Adrenal gland (tissue), 5 donors: Measurements from ENCODE around the gene DLX3.

ENCODE experiments used
- POLR2A ChIP-seq, 2 donors: fragments of 450-650 bp; IDR thresholded peaks; one replicate each; pipeline ENCODE4 v1.6.1; 2017; ENCODE audit warnings: antibody characterized with exemption in 2 of 2, mild to moderate bottlenecking in 2 of 2, moderate library complexity in 1 of 2
- TF ChIP-seq, protein P1 (sequence below), 6 experiments: fragments of 450-650 bp in 4 of 6; fragments of 200-600 bp in 2 of 6; sonication (generic) in 1 of 6; IDR thresholded peaks; 1 replicate in 5 of 6; 2 replicates in 1 of 6; pipeline versions ENCODE4 v1.5.1 to v1.8.0; 2016 to 2021; ENCODE audit warnings: antibody characterized with exemption in 6 of 6, mild to moderate bottlenecking in 2 of 6, moderate library complexity in 1 of 6
- donor health status: DM: no; HTN: no; CAD: no.

DNA sequence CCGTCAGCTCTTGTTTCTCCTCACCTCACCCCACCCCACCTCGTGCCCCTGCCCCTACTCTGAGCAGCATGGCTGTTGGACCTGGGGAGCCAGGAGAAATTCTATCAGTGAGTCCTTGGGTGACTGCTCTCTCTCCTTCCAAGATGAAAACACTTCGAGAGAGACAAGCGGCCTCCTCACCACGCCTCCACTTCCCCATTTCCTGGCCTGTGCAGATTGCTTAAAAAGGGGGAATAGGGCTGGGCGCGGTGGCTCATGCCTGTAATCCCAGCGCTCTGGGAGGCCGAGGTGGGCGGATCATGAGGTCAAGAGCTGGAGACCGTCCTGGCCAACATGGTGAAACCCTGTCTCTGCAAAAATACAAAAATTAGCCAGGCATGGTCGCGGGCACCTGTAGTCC is 16.5 kb downstream of the DLX3 start:
- TF ChIP-seq, protein P1, sequence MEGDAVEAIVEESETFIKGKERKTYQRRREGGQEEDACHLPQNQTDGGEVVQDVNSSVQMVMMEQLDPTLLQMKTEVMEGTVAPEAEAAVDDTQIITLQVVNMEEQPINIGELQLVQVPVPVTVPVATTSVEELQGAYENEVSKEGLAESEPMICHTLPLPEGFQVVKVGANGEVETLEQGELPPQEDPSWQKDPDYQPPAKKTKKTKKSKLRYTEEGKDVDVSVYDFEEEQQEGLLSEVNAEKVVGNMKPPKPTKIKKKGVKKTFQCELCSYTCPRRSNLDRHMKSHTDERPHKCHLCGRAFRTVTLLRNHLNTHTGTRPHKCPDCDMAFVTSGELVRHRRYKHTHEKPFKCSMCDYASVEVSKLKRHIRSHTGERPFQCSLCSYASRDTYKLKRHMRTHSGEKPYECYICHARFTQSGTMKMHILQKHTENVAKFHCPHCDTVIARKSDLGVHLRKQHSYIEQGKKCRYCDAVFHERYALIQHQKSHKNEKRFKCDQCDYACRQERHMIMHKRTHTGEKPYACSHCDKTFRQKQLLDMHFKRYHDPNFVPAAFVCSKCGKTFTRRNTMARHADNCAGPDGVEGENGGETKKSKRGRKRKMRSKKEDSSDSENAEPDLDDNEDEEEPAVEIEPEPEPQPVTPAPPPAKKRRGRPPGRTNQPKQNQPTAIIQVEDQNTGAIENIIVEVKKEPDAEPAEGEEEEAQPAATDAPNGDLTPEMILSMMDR (IDR thresholded peaks at IDR 0.05): no peak
- TF ChIP-seq POLR2A (IDR thresholded peaks at IDR 0.05): no peak
